Osteocyte (in vitro differentiated cells): ENCODE data around the gene BTBD17. TPM values are rescaled to one million over a fixed set of nuclear protein-coding genes. Genes with fewer than 3 reads are reported as not detected.

Experiments used
- DNase-seq: peaks from one replicate; pipeline ENCODE4 v3.0.0; 2021; ENCODE audit warnings: mixed read lengths; ENCODE audit not compliant: unreplicated experiment; ENCODE audit errors: extremely low spot score
- H3K27ac Mint-ChIP-seq: one replicate; pipeline ENCODE4 v1.8.0; 2021; ENCODE audit warnings: mild to moderate bottlenecking, mixed read lengths; ENCODE audit not compliant: unreplicated experiment
- H3K27me3 Mint-ChIP-seq: one replicate; pipeline ENCODE4 v1.8.0; 2021; ENCODE audit warnings: mixed read lengths; ENCODE audit not compliant: unreplicated experiment
- H3K36me3 Mint-ChIP-seq: one replicate; pipeline ENCODE4 v1.8.0; 2021; ENCODE audit warnings: mixed read lengths; ENCODE audit not compliant: unreplicated experiment
- H3K4me1 Mint-ChIP-seq: one replicate; pipeline ENCODE4 v1.8.0; 2021; ENCODE audit warnings: mixed read lengths; ENCODE audit not compliant: unreplicated experiment
- H3K4me3 Mint-ChIP-seq: one replicate; pipeline ENCODE4 v1.8.0; 2021; ENCODE audit warnings: mild to moderate bottlenecking, moderate library complexity, mixed read lengths; ENCODE audit not compliant: unreplicated experiment
- H3K9me3 Mint-ChIP-seq: one replicate; pipeline ENCODE4 v1.8.0; 2021; ENCODE audit warnings: mixed read lengths; ENCODE audit not compliant: unreplicated experiment
- total RNA-seq: library from RNA; stranded (reverse); gene quantifications from 2 replicates; pipeline ENCODE4 v1.2.1, GENCODE V29; 2021
- TF ChIP-seq, protein P1 (sequence below): fragments of 200-600 bp; sonication (generic); IDR thresholded peaks from 2 replicates; pipeline ENCODE4 v1.5.0; 2021; ENCODE audit warnings: antibody characterized with exemption, mild to moderate bottlenecking, moderate library complexity

BTBD17 gene
- total RNA-seq, 1 donor from 2014 or later: not detected

DNA sequence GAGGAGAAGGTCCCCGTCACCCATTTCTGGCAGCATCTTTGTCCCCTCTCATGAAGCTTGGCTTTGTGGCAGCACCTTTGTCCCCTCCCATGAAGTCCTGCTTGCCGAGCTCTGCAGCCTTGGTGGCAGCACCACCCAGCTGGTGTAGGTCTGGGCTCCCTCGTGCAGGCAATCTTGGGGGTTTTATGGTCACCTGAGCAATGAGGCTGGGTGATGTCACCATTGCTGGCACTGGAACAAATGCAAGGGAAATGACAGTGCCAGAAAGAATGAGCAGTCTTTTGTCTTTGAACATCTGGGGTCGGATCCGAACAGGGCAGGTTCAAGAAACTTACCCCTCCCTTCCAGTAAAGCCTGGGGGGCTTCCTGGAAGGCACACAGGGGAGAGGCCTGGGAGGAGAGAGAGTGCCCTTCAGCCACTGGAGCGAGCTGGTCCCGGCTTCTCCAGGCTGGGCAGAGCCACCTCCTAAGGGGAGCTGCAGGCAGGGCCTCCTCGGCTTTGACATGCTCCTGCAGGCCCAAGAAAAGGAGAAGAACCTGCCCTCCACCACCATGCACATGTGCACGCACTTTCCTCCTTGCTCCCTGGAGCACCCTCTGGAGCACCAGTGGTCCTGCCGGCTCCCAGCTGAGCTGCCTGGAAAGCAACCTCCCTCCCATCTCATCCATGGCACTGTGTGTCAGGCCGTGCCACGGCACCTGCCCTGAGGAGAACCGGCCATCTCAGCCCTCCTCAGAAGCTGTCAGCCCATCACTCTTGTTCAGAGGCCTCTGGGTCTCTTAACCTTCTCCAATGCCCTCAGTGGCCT lies 16.0 kb downstream of the BTBD17 start:
- Mint-ChIP-seq H3K4me3 (no peak overlapping the region), H3K4me1 (no peaks in the 10 kb centered on the region), H3K27me3 (peaks cover 12% of the 10 kb centered on the region)

DNA sequence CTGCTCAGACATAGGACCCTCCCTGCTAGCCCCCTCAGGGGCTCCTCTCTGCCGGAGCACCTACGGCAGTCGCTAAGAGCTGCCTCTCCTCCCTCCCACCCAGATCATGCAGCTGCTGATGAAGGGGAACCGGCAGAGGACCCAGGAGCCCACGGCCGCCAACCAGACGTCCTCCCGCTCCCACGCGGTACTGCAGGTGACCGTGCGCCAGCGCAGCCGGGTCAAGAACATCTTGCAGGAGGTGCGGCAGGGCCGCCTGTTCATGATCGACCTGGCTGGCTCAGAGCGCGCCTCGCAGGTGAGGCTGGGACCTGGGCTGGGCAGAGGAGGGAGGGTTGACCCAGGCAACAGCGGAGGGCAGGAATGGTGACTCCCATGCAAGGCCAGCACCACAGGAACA lies 17.0 kb downstream of the BTBD17 start:
- H3K27me3 Mint-ChIP-seq: peaks cover 7% of the 10 kb centered on the region
- no peaks in the 10 kb centered on the region for H3K36me3 Mint-ChIP-seq
- H3K27ac Mint-ChIP-seq: no peak overlapping the region
- no peaks in the 10 kb centered on the region for H3K4me1 Mint-ChIP-seq
- TF ChIP-seq, protein P1, sequence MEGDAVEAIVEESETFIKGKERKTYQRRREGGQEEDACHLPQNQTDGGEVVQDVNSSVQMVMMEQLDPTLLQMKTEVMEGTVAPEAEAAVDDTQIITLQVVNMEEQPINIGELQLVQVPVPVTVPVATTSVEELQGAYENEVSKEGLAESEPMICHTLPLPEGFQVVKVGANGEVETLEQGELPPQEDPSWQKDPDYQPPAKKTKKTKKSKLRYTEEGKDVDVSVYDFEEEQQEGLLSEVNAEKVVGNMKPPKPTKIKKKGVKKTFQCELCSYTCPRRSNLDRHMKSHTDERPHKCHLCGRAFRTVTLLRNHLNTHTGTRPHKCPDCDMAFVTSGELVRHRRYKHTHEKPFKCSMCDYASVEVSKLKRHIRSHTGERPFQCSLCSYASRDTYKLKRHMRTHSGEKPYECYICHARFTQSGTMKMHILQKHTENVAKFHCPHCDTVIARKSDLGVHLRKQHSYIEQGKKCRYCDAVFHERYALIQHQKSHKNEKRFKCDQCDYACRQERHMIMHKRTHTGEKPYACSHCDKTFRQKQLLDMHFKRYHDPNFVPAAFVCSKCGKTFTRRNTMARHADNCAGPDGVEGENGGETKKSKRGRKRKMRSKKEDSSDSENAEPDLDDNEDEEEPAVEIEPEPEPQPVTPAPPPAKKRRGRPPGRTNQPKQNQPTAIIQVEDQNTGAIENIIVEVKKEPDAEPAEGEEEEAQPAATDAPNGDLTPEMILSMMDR: no peak
- H3K4me3 Mint-ChIP-seq: no peak overlapping the region
- H3K9me3 Mint-ChIP-seq: no peaks in the 10 kb centered on the region
- DNase-seq: no peak

More for the DNA sequence above, 16.0 kb downstream of the BTBD17 start:
- TF ChIP-seq, protein P1: no peak
- no peak for DNase-seq
- Mint-ChIP-seq H3K27ac (no peak overlapping the region), H3K9me3 (no peaks in the 10 kb centered on the region), H3K36me3 (no peaks in the 10 kb centered on the region)

DNA sequence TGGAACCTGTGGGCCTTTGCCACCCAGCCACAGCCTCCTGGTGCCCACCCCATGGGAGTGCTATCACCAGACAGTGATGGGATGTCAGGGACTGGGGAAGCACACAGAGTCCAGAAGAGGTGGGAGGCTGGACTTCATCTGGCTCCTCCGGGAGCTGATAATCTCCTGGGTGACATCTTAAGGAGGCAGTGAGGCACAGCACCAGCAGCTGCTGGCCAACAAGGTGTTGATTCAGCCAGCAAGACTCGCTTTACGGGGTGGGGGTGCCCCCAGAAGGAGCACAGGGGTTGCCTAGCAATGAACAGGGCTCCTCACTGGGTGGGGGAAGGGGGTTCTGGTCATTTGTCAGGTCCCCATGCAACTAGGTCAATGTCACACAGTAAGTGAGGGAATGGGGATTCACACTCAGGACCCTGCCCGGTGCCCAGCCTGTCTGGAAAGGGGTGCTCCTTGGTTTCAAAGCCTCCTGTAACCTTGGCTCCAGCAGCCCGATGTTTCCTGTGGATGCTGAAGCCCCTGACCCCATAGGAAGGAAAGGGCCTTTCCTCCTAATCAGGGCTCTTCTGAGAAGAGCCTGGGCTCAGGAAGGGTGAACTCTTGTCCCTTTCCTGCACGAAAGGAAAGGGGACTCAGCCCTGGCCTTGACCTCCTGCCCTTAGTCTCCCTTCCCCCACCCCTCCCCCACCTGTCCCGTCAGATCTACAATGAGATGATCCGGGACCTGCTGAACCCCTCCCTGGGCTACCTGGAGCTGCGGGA lies 18.0 kb downstream of the BTBD17 start:
- Mint-ChIP-seq H3K9me3 (no peaks in the 10 kb centered on the region), H3K27me3 (peaks cover 7% of the 10 kb centered on the region), H3K36me3 (no peaks in the 10 kb centered on the region), H3K27ac (no peak overlapping the region), H3K4me3 (no peak overlapping the region), H3K4me1 (no peaks in the 10 kb centered on the region)
- no peak for DNase-seq
- TF ChIP-seq, protein P1: no peak

DNA sequence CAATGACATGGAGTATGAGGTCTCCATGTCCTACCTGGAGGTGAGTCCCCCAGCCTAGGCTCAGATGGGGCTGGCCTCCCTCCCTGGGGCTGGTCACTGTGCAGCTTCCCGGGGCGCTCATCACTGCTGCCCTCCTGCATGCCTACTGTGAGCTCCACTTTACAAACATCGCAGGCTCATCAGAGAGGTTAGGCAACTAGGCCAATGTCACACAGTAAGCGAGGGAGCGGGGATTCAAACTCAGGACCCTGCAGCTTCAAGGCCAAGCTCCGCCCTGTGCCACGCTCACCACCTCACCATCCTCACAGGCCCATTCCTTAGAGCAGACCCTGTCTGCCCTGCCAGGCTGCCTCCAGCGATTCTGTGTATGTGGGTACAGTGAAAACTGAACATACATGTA lies 18.5 kb downstream of the BTBD17 start:
- no peaks in the 10 kb centered on the region for H3K36me3 Mint-ChIP-seq
- H3K9me3 Mint-ChIP-seq: no peaks in the 10 kb centered on the region
- TF ChIP-seq, protein P1: no peak
- H3K27ac Mint-ChIP-seq: no peak overlapping the region
- H3K4me1 Mint-ChIP-seq: no peaks in the 10 kb centered on the region
- no peak overlapping the region for H3K4me3 Mint-ChIP-seq
- DNase-seq: no peak
- H3K27me3 Mint-ChIP-seq: peaks cover 7% of the 10 kb centered on the region

DNA sequence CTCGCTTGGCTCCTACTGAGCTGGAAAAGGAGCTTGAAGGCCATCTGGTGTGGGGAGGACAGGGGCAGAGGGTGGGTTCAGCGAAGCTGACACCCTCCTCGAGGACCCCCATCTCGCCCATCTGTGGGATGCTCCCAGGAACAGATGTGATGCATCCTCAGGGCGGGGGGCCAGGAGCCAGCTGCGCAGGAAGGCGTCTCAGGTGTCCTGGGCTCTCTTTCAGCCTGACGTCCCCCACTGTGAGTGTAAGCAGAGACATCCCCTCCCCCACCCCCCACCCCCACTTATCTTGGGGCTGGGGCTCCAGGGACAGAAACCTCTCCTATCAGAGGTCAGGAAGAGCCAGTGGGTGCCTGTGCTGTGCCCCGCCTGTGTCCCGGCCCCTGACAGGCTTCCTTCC lies 19.4 kb downstream of the BTBD17 start:
- H3K4me3 Mint-ChIP-seq: no peak overlapping the region
- no peak overlapping the region for H3K27ac Mint-ChIP-seq
- no peak for DNase-seq
- TF ChIP-seq, protein P1: no peak
- H3K27me3 Mint-ChIP-seq: peaks cover 9% of the 10 kb centered on the region
- H3K36me3 Mint-ChIP-seq: no peaks in the 10 kb centered on the region
- no peaks in the 10 kb centered on the region for H3K4me1 Mint-ChIP-seq
- H3K9me3 Mint-ChIP-seq: no peaks in the 10 kb centered on the region
